GM21825 (cell line): Measurements from ENCODE around the gene DCDC2B.
"Not testable (repeated sequence)": the region's sequence is repeated elsewhere in the genome, so short reads cannot be mapped to it uniquely, and the experiment has no call there.

Source experiments
- ATAC-seq: cut with Tn5 transposase; IDR thresholded peaks from one replicate; pipeline ENCODE4 v1.9.1; 2021; ENCODE audit warnings: mild to moderate bottlenecking, moderate library complexity; ENCODE audit not compliant: unreplicated experiment

The DCDC2B gene

GRCh38 chr1:32255072-32256071 lies 46.5 kb downstream of the DCDC2B start:
- no peak for ATAC-seq

- no peak for ATAC-seq
These were observed 47.8 kb downstream of the DCDC2B start for GRCh38 chr1:32256473-32257226.

GRCh38 chr1:32257227-32257508 lies 48.3 kb downstream of the DCDC2B start:
- ATAC-seq = no peak

GRCh38 chr1:32263236-32263593 lies 54.3 kb downstream of the DCDC2B start:
- not testable (repeated sequence) for ATAC-seq

DNA sequence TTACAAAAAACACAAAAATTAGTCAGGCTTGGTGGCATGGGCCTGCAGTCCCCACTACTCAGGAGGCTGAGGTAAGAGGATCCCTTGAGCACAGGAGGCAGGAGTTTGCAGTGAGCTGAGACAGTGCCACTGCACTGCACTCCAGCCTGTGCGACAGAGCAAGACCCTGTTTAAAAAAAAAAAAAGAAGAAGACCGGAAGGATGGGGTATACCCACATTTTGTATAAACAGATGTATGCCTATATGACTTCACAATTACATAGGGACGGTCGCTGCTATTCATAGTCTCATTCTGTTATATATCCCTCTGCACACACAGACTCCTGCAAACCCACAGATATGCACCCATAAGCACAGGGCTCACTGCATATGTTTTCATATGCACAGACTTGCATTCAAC lies 54.9 kb downstream of the DCDC2B start:
- ATAC-seq = no peak
